Neural progenitor cell (in vitro differentiated cells): ENCODE results near the gene ABHD5. TPM values are rescaled to one million over a fixed set of nuclear protein-coding genes. Genes with fewer than 3 reads are reported as not detected.

ENCODE experiments used
- DNase-seq: peaks from one replicate; pipeline ENCODE4 v3.0.0-alpha.2; 2016; ENCODE audit warnings: low spot score
- H2AFZ ChIP-seq: fragments of 200-600 bp; sonication (generic); replicated peaks from 2 replicates; pipeline ENCODE4 v1.6.1; 2016; ENCODE audit warnings: antibody characterized with exemption
- H3F3A ChIP-seq: fragments of 200-600 bp; sonication (generic); 2 replicates; pipeline ENCODE4 v1.6.1; 2016; ENCODE audit warnings: antibody characterized with exemption, low read depth
- H3K27ac ChIP-seq: fragments of 200-600 bp; sonication (generic); 2 replicates; pipeline ENCODE4 v1.5.1; 2016; ENCODE audit warnings: mild to moderate bottlenecking
- H3K27me3 ChIP-seq: fragments of 200-600 bp; sonication (generic); 2 replicates; pipeline ENCODE4 v1.6.1; 2016; ENCODE audit warnings: mild to moderate bottlenecking, moderate library complexity
- H3K36me3 ChIP-seq: fragments of 200-600 bp; sonication (generic); 2 replicates; pipeline ENCODE4 v1.5.1; 2016
- H3K4me1 ChIP-seq: fragments of 200-600 bp; sonication (generic); 2 replicates; pipeline ENCODE4 v1.6.1; 2016; ENCODE audit warnings: mixed run types
- H3K4me2 ChIP-seq: fragments of 200-600 bp; sonication (generic); 2 replicates; pipeline ENCODE4 v1.6.1; 2016
- H3K4me3 ChIP-seq: fragments of 200-600 bp; sonication (generic); 2 replicates; pipeline ENCODE4 v1.5.1; 2016
- H3K79me2 ChIP-seq: fragments of 200-600 bp; sonication (generic); 2 replicates; pipeline ENCODE4 v1.6.1; 2016; ENCODE audit warnings: low read depth
- H3K9ac ChIP-seq: fragments of 200-600 bp; sonication (generic); 2 replicates; pipeline ENCODE4 v1.6.1; 2016
- H3K9me3 ChIP-seq: fragments of 200-600 bp; sonication (generic); 2 replicates; pipeline ENCODE4 v1.5.1; 2016; ENCODE audit warnings: low read depth
- H4K20me1 ChIP-seq: fragments of 200-600 bp; sonication (generic); 2 replicates; pipeline ENCODE4 v1.6.1; 2016; ENCODE audit warnings: low read depth
- H3K27ac Mint-ChIP-seq: 3 replicates; pipeline ENCODE4 v1.8.0; 2021; ENCODE audit warnings: mixed read lengths
- H3K27me3 Mint-ChIP-seq: 2 replicates; pipeline ENCODE4 v1.8.0; 2022; ENCODE audit warnings: low read depth, mild to moderate bottlenecking, inconsistent platforms, moderate library complexity, mixed read lengths; ENCODE audit not compliant: insufficient read depth
- H3K36me3 Mint-ChIP-seq: 3 replicates; pipeline ENCODE4 v1.8.0; 2021; ENCODE audit warnings: mixed read lengths
- H3K4me1 Mint-ChIP-seq: 3 replicates; pipeline ENCODE4 v1.8.0; 2021; ENCODE audit warnings: mixed read lengths
- H3K4me3 Mint-ChIP-seq: 3 replicates; pipeline ENCODE4 v1.8.0; 2021; ENCODE audit warnings: mild to moderate bottlenecking, moderate library complexity, mixed read lengths
- H3K9me3 Mint-ChIP-seq: 3 replicates; pipeline ENCODE4 v1.8.0; 2020; ENCODE audit warnings: mixed read lengths
- CTCF ChIP-seq: fragments of 200-600 bp; sonication (generic); IDR thresholded peaks from 2 replicates; pipeline ENCODE4 v1.5.1; 2017; ENCODE audit warnings: antibody characterized with exemption, mild to moderate bottlenecking
- EZH2 ChIP-seq: fragments of 200-600 bp; sonication (generic); IDR thresholded peaks from 2 replicates; pipeline ENCODE4 v1.6.1; 2017; ENCODE audit warnings: antibody characterized with exemption, mild to moderate bottlenecking, moderate library complexity
- EZH2phosphoT487 ChIP-seq: fragments of 200-600 bp; sonication (generic); IDR thresholded peaks from 2 replicates; pipeline ENCODE4 v1.6.1; 2017; ENCODE audit warnings: antibody characterized with exemption
- total RNA-seq: library from RNA; depleted of rRNA; stranded (reverse); fragments of >200 nt; gene quantifications from 2 replicates; pipeline ENCODE4 v1.2.3, GENCODE V29; 2015; ENCODE audit warnings: low replicate concordance

ABHD5 gene
- total RNA-seq, 1 donor from 2014 or later: 9.1 TPM

DNA sequence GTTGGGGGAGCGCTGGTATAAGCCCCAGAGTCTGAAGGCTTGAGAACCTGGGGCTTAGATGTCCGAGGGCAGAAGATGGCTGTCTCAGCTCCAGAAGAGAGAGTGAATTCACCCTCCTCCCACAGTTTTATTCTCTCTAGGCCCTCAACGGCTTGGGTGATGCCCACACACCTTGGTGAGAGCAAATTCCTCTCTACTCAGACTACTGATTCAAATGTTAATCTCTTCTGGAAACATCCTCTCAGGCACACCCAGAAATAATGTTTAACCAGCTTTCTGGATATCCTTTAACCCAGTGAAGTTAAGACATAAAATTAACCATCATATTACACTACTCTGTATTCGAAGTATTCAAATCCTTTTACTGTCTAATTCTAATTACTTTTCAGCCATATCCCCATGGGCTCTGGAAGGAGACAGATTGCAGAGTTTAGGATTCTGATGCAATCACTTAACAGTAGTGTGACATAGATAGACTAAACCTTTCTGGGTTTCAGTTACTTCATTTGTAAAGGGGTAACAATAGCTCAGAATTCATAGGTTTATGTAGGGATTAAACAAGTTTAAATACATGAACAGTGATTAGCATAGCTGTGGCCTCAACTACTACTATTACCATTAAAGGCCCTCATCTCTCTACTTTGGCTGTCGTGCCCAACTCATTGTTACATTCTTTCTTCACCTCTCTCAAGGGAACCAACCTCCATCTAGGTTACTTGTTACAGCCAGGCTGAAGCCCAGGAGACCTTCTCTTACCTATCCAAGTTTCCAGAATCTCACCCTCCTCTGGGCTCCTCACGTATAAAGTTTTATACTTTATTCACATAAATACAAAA lies 43.2 kb upstream of the ABHD5 start:
- Histone ChIP-seq H3K4me3 (no peak overlapping the region), H3K27ac (no peak overlapping the region), H3K4me2 (no peak overlapping the region), H2AFZ (no peak overlapping the region), H3K79me2 (no peaks in the 10 kb centered on the region), H3K9me3 (no peaks in the 10 kb centered on the region), H4K20me1 (no peaks in the 10 kb centered on the region), H3K9ac (no peak overlapping the region), H3K27me3 (no peaks in the 10 kb centered on the region), H3K36me3 (no peaks in the 10 kb centered on the region), H3F3A (no peaks in the 10 kb centered on the region), H3K4me1 (peaks cover 7% of the 10 kb centered on the region)
- Mint-ChIP-seq H3K27ac (no peak overlapping the region), H3K4me1 (peaks cover 3% of the 10 kb centered on the region), H3K27me3 (no peaks in the 10 kb centered on the region), H3K4me3 (no peak overlapping the region), H3K9me3 (no peaks in the 10 kb centered on the region), H3K36me3 (no peaks in the 10 kb centered on the region)
- no peak for DNase-seq
- TF ChIP-seq EZH2phosphoT487: no peak
- no peak for TF ChIP-seq CTCF
- no peak for TF ChIP-seq EZH2

- Histone ChIP-seq H3F3A (no peaks in the 10 kb centered on the region), H2AFZ (no peak overlapping the region), H3K4me3 (no peak overlapping the region), H3K27ac (no peak overlapping the region), H3K4me2 (peak overlapping the region; percentile 46), H3K27me3 (no peaks in the 10 kb centered on the region), H4K20me1 (no peaks in the 10 kb centered on the region), H3K4me1 (peaks cover 7% of the 10 kb centered on the region), H3K79me2 (no peaks in the 10 kb centered on the region), H3K36me3 (no peaks in the 10 kb centered on the region), H3K9me3 (no peaks in the 10 kb centered on the region), H3K9ac (no peak overlapping the region)
- no peak overlapping the region for H3K4me3 Mint-ChIP-seq
- peaks cover 3% of the 10 kb centered on the region for H3K4me1 Mint-ChIP-seq
- H3K27me3 Mint-ChIP-seq: no peaks in the 10 kb centered on the region
- no peaks in the 10 kb centered on the region for H3K36me3 Mint-ChIP-seq
- peak overlapping the region; percentile 65 for H3K27ac Mint-ChIP-seq
- no peaks in the 10 kb centered on the region for H3K9me3 Mint-ChIP-seq
- DNase-seq: no peak
- TF ChIP-seq EZH2phosphoT487 (no peak), EZH2 (no peak), CTCF (no peak)
Measured at GRCh38 chr3:43648957-43649356, 41.8 kb upstream of the ABHD5 start.

GRCh38 chr3:43649365-43649968 lies 41.3 kb upstream of the ABHD5 start:
- Histone ChIP-seq H4K20me1 (no peaks in the 10 kb centered on the region), H3K79me2 (no peaks in the 10 kb centered on the region), H3K4me3 (no peak overlapping the region), H3K4me1 (peaks cover 7% of the 10 kb centered on the region), H3K27me3 (no peaks in the 10 kb centered on the region), H3K36me3 (no peaks in the 10 kb centered on the region), H3K9ac (no peak overlapping the region), H3K4me2 (peak overlapping the region; percentile 46), H3K27ac (no peak overlapping the region), H3K9me3 (no peaks in the 10 kb centered on the region), H2AFZ (peak overlapping the region; percentile 52), H3F3A (no peaks in the 10 kb centered on the region)
- no peaks in the 10 kb centered on the region for H3K9me3 Mint-ChIP-seq
- peak; percentile 66 for DNase-seq
- no peak overlapping the region for H3K27ac Mint-ChIP-seq
- no peaks in the 10 kb centered on the region for H3K36me3 Mint-ChIP-seq
- no peaks in the 10 kb centered on the region for H3K27me3 Mint-ChIP-seq
- no peak overlapping the region for H3K4me3 Mint-ChIP-seq
- no peak for TF ChIP-seq EZH2
- no peak for TF ChIP-seq CTCF
- TF ChIP-seq EZH2phosphoT487: no peak
- H3K4me1 Mint-ChIP-seq: peaks cover 3% of the 10 kb centered on the region
